Spinal cord (tissue), 10 donors: ENCODE measurements around the gene LHX8. TPM values are rescaled to one million over a fixed set of nuclear protein-coding genes. Genes with fewer than 3 reads are reported as not detected.

Experiments used
- DNase-seq, 6 donors: peaks; one replicate each; pipeline versions ENCODE4 v3.0.0 to v3.0.0-alpha.2; 2013 to 2015; ENCODE audit warnings: low spot score in 6 of 6, low read depth in 4 of 6
- H3K27ac ChIP-seq: one replicate; pipeline ENCODE4 v1.5.1; 2013; ENCODE audit warnings: low read depth, low read length, control low read depth
- H3K27me3 ChIP-seq: one replicate; pipeline ENCODE4 v1.6.1; 2013; ENCODE audit warnings: low read length; ENCODE audit not compliant: control insufficient read depth, insufficient read depth
- H3K36me3 ChIP-seq: one replicate; pipeline ENCODE4 v1.6.1; 2013; ENCODE audit warnings: low read length; ENCODE audit not compliant: control insufficient read depth, insufficient read depth
- H3K4me1 ChIP-seq: one replicate; pipeline ENCODE4 v1.6.1; 2013; ENCODE audit warnings: low read length; ENCODE audit not compliant: control insufficient read depth, insufficient read depth
- H3K4me3 ChIP-seq: one replicate; pipeline ENCODE4 v1.5.1; 2013; ENCODE audit warnings: low read depth, low read length, control low read depth
- H3K9me3 ChIP-seq: one replicate; pipeline ENCODE4 v1.6.1; 2013; ENCODE audit warnings: low read length; ENCODE audit not compliant: control insufficient read depth, insufficient read depth
- WGBS: methylation state at CpG from one replicate; pipeline ENCODE4 v1.1.5; 2013; ENCODE audit warnings: missing lambda C conversion rate; ENCODE audit not compliant: insufficient coverage; 5-methylcytosine and 5-hydroxymethylcytosine counted together
- polyA plus RNA-seq, 2 donors: library from polyadenylated mRNA; unstranded; fragments of 120-200 nt; gene quantifications; one replicate each; pipeline ENCODE4 v1.2.1, GENCODE V29; 2013; ENCODE audit not compliant: insufficient read length in 2 of 2
- small RNA-seq: library from RNA; depleted of rRNA; stranded (forward); fragments of <200 nt; gene quantifications from one replicate; pipeline ENCODE3, GENCODE V24; 2014; ENCODE audit warnings: low replicate concordance
- total RNA-seq, 2 donors: library from RNA; depleted of rRNA in 1 of 2; stranded (reverse); fragments of 120-200 nt in 1 of 2; fragments of >200 nt in 1 of 2; gene quantifications; one replicate each; pipeline versions ENCODE4 v1.2.3 to v1.2.4, GENCODE V29; 2013 to 2014
- donor health status: healthy.

The LHX8 gene
- total and polyA plus RNA-seq, 4 donors: not detected

- no peak overlapping the region for H3K4me3 ChIP-seq
- H3K9me3 ChIP-seq: no peaks in the 10 kb centered on the region
- no peaks in the 10 kb centered on the region for H3K4me1 ChIP-seq
- no peaks in the 10 kb centered on the region for H3K36me3 ChIP-seq
- H3K27me3 ChIP-seq: no peaks in the 10 kb centered on the region
- no CpG with 5 or more reads among the region's 1 CpG for WGBS
- no peak for DNase-seq
- no peak overlapping the region for H3K27ac ChIP-seq
Measured at GRCh38 chr1:75198761-75199160, 64.6 kb downstream of the LHX8 start.

- no peaks in the 10 kb centered on the region for H3K36me3 ChIP-seq
- no peaks in the 10 kb centered on the region for H3K27me3 ChIP-seq
- 100% methylated on average over 1 of the region's 4 CpGs for WGBS
- H3K4me3 ChIP-seq: no peak overlapping the region
- H3K27ac ChIP-seq: no peak overlapping the region
- no peaks in the 10 kb centered on the region for H3K9me3 ChIP-seq
- H3K4me1 ChIP-seq: no peaks in the 10 kb centered on the region
- DNase-seq: no peak
Measured at GRCh38 chr1:75202751-75203150, 68.6 kb downstream of the LHX8 start.

GRCh38 chr1:75203415-75204277 lies 69.5 kb downstream of the LHX8 start:
- no peaks in the 10 kb centered on the region for H3K27me3 ChIP-seq
- no peaks in the 10 kb centered on the region for H3K36me3 ChIP-seq
- no peak overlapping the region for H3K4me3 ChIP-seq
- no peak overlapping the region for H3K27ac ChIP-seq
- peak; percentile 10 to 90 (median 37) for DNase-seq
- H3K4me1 ChIP-seq: no peaks in the 10 kb centered on the region
- WGBS: 56% methylated on average over 1 of the region's 8 CpGs
- no peaks in the 10 kb centered on the region for H3K9me3 ChIP-seq

GRCh38 chr1:75208862-75209261 lies 74.7 kb downstream of the LHX8 start:
- no peaks in the 10 kb centered on the region for H3K27me3 ChIP-seq
- H3K4me3 ChIP-seq: no peak overlapping the region
- no peak overlapping the region for H3K27ac ChIP-seq
- H3K4me1 ChIP-seq: no peaks in the 10 kb centered on the region
- no peaks in the 10 kb centered on the region for H3K9me3 ChIP-seq
- DNase-seq: no peak
- H3K36me3 ChIP-seq: no peaks in the 10 kb centered on the region

Small RNAs within 50 kb of the gene (small RNA-seq; reads per million reads assigned to genes)
- not detected for gene RNU6-622P
